CD4-positive, alpha-beta T cell treated with Interferon alpha-2 for 1 hour (primary cell): ENCODE results near the gene NHS.

ENCODE experiments used
- DNase-seq, 2 donors: peaks; one replicate each; pipeline ENCODE4 v3.0.0-alpha.2; 2020 to 2022

Gene NHS

GRCh38 chrX:17374619-17375366, at the start of gene NHS:
NHS (plus strand) TSS chrX:17375200; CDS start chrX:17375758, 558 bp downstream.
- DNase-seq: no peak

GRCh38 chrX:17328837-17329236, 46.2 kb upstream of the NHS start:
- no peak for DNase-seq

DNA sequence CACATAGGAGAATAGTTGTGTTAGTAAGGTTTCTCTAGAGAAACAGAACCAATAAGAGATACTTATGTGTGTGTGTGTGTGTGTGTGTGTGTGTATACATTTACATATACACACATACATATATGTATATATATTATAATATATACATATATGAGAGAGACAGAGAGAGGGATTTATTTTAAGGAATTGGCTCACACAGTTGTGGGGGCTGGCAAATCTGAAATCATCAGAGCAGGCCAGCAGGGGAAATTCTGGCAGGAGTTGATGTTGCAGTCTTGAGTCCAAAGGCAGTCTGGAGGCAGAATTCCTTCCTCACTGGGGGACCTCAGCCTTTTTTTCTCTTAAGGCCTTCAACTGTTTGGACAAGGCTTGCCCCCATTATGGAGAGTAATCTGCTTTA, 38.6 kb upstream of the NHS start:
- no peak for DNase-seq

- DNase-seq: no peak
These were observed 19.0 kb upstream of the NHS start for GRCh38 chrX:17355976-17356375.

GRCh38 chrX:17359500-17359899, 15.5 kb upstream of the NHS start:
- no peak for DNase-seq

- no peak for DNase-seq
These were observed 13.4 kb upstream of the NHS start for GRCh38 chrX:17361620-17362019.

GRCh38 chrX:17368002-17368401, 7.0 kb upstream of the NHS start:
- no peak for DNase-seq

- DNase-seq: no peak
These were observed 5.7 kb upstream of the NHS start for GRCh38 chrX:17369309-17369708.

- DNase-seq: no peak
These were observed 4.8 kb upstream of the NHS start for GRCh38 chrX:17370191-17370590.

DNA sequence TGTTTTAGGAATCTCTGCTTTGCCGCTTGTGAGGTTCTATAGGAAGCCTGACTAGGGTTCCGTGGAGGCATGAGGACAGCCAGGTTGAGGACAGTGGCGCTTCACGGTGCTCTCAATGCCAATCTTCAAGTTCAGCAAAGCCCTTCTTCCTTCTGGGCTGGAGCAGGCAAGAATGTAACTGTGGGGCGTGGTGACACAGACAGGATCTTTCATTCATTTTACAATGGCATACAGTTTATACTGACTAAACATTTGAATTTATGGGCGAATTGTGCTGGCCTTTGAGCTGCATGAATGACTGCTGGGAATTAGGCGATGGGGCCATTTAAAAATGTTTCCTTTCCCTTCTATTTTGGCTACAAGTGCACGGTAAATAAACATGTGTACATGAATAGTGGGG, 2.9 kb upstream of the NHS start:
- no peak for DNase-seq

- DNase-seq: no peak
These were observed 1.7 kb upstream of the NHS start for GRCh38 chrX:17373337-17373736.

- no peak for DNase-seq
These were observed 302 bp downstream of the NHS start for GRCh38 chrX:17375367-17375636.

GRCh38 chrX:17375637-17376430, 834 bp downstream of the NHS start:
- DNase-seq: no peak

DNA sequence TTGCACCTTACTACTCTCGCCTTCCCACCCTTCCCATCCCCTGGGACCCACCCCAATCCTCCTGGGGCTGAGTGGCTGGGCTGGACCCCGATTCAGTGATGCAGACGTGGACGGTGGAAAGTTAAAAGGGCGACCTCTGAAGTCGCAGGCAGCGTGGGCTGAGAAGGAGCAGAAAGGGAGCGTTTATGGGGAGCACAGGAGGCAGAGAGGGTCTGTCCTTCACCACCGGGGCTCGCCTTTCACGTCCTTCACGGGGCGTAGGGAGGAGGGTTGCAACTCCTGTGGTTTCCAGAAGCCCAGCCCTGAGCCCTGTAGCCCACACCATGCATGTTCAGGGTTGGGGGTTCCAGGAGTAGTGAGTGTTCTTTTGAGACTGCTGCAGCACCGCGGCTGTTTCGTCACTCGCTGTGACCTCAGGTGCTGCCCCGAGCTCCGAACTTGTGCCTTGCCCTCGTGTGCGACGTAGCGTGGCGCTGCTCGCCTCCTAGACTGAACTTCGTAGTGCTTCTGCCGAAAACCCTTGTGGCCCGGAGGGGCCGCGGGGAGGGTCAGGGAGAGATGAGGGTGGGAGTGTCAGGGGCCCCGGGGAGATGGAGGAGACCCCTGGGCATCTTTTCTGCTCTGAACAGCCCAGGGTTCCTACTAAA, 1.6 kb downstream of the NHS start:
- DNase-seq: no peak

DNA sequence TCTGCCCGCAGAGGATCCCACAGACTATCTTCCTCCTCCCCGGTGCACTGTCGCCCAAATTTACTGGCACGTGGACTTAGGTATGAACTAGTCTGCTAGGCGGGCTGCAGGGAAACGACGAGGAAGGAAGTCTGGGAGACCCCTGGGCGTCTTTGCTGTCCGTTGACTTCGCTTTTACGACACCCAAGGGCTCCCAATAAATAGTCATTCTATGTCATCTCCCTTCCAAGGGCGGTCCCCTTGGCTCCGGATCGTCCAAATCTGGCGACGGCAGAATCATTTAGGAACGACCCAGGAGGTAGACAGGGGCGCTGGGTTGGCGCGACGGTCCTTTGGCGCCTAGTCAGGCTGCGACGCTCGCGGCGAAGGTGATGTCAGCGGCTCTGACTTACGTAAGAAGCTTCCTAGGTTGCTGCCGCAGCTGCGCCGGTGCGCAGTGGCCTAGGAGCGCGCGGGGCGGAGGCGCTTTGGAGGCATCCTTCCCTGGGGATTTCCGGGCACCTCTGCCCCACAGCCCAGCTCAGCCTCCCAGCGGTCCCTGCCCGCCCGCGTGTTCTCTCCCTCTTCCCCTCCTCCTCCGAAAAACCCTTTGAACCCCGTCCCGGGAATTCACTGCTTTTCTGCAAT, 2.2 kb downstream of the NHS start:
- no peak for DNase-seq

- no peak for DNase-seq
These were observed 2.8 kb downstream of the NHS start for GRCh38 chrX:17377795-17378194.

GRCh38 chrX:17380221-17380620, 5.2 kb downstream of the NHS start:
- no peak for DNase-seq

DNA sequence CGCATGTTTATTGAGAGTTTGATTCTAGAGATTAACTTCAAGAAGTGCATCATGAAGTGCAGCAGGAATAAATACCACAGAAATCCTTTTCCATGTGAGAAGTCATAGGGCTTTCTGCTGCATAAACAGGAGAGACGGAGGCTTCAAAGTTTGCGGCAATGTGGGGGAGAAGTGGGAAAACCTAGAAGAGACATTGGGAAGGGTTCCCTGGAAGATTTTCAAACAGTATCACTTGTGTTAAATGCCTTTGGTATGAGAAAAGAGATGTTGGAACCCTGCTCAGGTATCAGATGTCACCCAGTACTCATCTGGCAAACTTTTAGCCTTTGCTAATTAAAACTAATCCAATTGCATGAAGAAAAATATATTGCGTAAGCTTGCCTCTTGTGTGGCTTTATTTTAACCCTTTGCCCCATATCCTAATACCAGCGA, 15.4 kb downstream of the NHS start:
- DNase-seq: no peak

GRCh38 chrX:17395154-17395553, 20.2 kb downstream of the NHS start:
- no peak for DNase-seq

DNA sequence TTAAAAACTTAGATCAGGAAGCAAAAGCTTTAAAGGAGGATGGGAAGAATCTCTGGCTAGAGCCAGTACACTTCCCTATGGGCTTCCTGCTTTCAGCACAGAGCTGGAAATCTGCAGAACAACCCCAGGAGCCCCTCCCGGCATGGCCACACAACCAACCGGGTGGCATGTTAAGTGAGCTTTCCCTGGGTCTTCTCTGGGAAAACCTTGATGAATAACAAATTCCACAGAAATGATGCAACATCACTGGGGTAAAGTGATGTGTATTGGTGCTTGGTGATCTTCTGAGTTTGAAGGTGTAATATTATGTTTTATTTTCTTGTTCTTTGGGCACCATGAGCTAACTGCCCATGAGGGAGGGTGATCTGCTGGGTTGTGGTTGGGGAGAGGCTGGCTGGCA, 22.1 kb downstream of the NHS start:
- no peak for DNase-seq

DNA sequence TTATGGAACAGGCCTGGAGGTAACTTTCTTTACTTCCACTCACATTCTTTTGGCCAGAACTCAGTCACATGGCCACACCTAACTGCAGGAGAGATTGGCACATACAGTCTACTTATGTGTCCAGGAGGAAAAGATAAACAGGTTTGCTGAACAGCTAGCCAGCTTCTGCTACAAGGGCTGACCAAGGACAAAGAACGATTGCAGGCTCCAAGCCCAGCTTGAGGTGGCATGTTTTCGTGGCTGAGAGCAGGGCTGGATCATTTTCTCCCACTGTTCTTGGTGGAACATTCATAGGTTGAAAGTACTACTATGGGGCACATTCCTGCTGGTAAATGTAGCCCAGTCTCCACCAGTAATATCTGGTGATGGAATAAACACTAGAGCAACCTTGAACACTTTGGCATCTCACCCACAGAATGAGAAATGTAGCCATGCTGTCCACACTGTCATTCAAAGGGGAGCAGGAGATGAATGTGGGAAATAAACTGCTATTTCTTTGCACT, 28.2 kb downstream of the NHS start:
- DNase-seq: no peak

- DNase-seq: no peak
These were observed 29.0 kb downstream of the NHS start for GRCh38 chrX:17403972-17404371.

DNA sequence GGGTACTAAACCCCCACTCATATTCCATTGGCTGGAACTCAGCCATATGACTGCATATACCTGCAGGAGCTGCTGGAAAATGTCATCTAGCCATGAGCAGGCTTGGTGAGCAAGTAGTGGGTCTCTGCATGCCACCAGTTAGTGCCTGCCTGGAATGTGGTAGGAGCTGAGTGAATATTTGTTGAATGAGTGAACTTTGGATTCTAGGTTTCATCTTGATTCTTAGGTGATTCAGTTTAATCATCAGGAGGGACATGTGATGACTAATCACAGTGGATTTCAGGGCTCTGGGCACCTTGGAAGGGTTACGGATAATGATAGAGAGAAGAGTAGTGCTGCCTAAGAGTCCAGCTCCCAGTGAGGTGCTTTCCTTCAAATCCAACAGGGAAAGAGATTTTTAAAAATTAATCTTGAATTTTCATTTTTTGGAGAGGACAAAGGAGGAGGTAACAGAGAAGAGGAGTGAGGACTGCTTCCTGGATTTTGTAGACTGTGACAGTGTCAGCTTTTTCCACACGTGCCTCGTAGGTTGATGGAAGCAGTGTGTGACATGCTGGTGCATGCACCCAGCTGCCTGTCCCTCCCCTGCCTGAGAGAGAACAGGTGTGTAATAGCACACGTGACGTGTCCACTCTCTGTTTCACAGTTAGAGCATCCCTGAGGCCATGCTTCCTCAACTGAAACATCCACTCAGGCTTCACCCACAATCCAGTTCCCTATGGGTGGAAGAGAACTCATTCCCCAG, 30.4 kb downstream of the NHS start:
- no peak for DNase-seq
